ENCODE results near the gene CEP43.

DNA sequence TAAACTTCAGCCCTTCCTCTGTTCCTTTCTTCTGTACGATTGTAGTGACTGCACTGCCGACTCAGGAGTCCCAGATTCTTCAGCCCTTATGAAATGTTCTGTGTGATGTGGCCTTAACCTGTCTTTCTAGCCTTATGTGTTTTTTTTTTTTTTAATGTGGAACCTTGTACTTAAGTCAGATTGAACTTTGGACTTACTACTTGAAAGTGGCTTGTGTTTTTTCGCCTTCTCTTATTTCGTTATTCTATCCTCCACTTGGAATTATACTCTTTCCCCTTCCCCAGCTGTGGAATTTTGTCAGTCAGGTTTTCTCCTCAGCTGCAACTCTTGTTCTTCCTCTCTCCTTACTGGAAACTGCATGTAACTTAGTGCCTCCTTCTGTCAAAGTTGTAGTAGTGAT, 8.8 kb downstream of the CEP43 start:
- no peak for TF ChIP-seq FOXP2 (optimal IDR thresholded peaks at IDR 0.05; ENCODE audit: control extremely low read depth, extremely low read length, insufficient read depth)
- TF ChIP-seq POLR2AphosphoS5 (IDR thresholded peaks at IDR 0.05; ENCODE audit: borderline replicate concordance, low read depth, low read length) = no peak
- no peak for TF ChIP-seq EZH2 (IDR thresholded peaks at IDR 0.05)

All from SK-N-MC (cell line).